ENCODE results near the gene TIMM10. TPM values are rescaled to one million over a fixed set of nuclear protein-coding genes. Genes with fewer than 3 reads are reported as not detected.
A peak's percentile ranks its signal among the peaks of the same experiment; 100 is the strongest.

TIMM10 gene
- total RNA-seq, 4 donors from 2014 or later = 1.6 to 36.8 (median 34.0) TPM; not detected in 1

DNA sequence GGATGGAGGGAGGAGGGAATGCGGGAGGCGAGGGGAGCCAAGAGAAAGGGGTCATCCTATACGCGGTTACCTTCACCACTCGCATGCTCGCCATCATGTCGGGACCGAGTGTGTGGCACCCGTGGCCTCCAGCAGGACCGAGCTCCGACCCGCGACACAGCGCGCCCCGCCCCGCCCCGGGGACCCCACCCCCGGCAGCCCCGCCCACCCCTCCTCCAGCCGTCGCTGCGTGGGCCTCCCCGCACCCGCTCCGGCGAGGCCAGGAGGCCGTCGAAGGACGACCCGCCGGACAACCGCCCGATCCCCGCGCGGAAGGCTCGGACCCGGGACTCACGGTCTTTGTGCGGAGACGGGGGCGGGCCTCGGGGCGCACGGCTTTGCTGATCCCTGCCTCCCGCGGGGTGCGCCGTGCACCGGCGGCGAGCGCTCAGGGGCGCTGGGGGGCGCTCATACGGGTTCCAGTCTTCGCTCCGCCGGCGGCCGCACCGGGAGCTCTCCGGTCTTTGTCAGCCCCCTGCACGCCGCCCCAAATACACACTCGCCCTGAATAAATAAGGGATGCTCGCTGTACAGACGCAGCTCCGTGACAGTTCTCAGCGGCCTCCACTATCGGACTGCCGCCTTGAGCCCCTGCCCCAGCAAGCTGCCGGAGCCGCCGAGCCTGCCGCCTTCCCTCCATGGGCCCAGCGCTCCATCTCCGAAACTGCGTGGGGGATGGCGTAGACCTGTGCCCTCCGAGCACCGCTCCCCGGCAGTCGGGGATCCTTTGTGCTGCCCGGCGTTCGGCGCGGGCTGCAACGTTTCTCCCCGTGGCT, 37.2 kb upstream of the TIMM10 start, which contains the start of gene UBE2L6:
Gene UBE2L6, minus strand, starts transcription at position 158 of the 815 bp plus-strand sequence. Its CDS starts 61 bp downstream, at position 97.
- peak; percentile 87 for DNase-seq
- Histone ChIP-seq H3K4me3 (peak within 1 kb of the TSS; percentile 70 to 81 (median 76)), H3K9me3 (no peaks in the 10 kb centered on the region), H3K4me1 (peaks cover 10 to 27% (median 16%) of the 10 kb centered on the region in 4 donors), H3K36me3 (no peaks in the 10 kb centered on the region), H3K27me3 (no peaks in the 10 kb centered on the region), H3K27ac (peak within 1 kb of the TSS; percentile 82 to 90 (median 88))
- 0% methylated on average over 36 of the region's 92 CpGs; no CpG with 5 or more reads in 1 of the 2 donors for WGBS, 2 donors (ENCODE audit: low coverage in 1 of 2)
- intact Hi-C loops (cut with DNase I; ENCODE audit: low total_unique reads) (loop anchor here (1.0 kb wide), 1 partner anchor 74 kb away; no protein-coding TSS in a partner anchor), in situ Hi-C loops (cut with MboI; ENCODE audit: low pct_ligation_motif_present in 1 of 4, low pct_unique_long_range_greater_than_20kb in 1 of 4, low sequenced_read_pairs in 3 of 4) (loop anchor here in 2 of 4 donors (10.0 to 25.0 kb wide), 2 partner anchors 77 to 245 kb away; partner anchors contain the start of gene YPEL4 (in 1 of the 2))
- TF ChIP-seq EP300 (IDR thresholded peaks at IDR 0.05; ENCODE audit: low read depth) (no peak), POLR2AphosphoS5 (IDR thresholded peaks at IDR 0.05) (peak in 2 of 3 donors; percentile 15 to 20)

DNA sequence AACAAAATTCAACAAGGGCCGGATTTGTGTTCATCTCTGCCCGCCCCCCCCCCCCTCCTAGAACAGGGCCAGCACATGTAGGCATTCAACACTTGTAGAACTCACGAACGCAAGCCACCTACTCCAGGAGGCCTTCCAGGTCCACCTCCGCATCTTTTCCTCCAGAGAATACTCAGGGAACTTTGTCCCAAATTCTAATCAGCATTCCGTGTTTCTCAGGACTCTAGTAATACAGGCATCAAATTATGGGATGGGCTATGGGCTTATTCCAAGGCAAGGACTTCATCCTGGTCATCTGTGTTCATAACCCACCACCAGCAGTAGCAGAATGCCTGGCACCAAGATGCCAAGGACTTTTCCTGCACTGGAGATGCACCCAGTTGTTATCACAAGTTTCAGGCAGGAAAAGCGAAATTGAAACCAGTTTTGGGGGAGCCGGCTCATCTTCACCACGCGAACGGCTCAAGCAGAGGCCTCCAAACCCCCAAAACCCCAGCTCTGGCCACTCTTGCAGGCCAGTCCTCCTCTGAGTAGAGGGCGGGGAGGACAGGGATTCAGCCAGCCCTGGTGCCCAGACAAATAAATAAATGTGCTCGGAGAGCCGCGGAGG, 36.5 kb upstream of the TIMM10 start:
- intact Hi-C loops (cut with DNase I; ENCODE audit: low total_unique reads) = no loop called here
- peak; percentile 34 for DNase-seq
- Histone ChIP-seq H3K9me3 (no peaks in the 10 kb centered on the region), H3K27me3 (no peaks in the 10 kb centered on the region), H3K27ac (peak overlapping the region; percentile 82 to 90 (median 88)), H3K4me1 (peaks cover 10 to 27% (median 16%) of the 10 kb centered on the region in 4 donors), H3K36me3 (no peaks in the 10 kb centered on the region), H3K4me3 (peak overlapping the region; percentile 70 to 81 (median 76))
- in situ Hi-C loops (cut with MboI; ENCODE audit: low pct_ligation_motif_present in 1 of 4, low pct_unique_long_range_greater_than_20kb in 1 of 4, low sequenced_read_pairs in 3 of 4) = loop anchor here in 2 of 4 donors (10.0 to 25.0 kb wide), 2 partner anchors 78 to 245 kb away; partner anchors contain the start of gene YPEL4 (in 1 of the 2)
- TF ChIP-seq, protein P1, sequence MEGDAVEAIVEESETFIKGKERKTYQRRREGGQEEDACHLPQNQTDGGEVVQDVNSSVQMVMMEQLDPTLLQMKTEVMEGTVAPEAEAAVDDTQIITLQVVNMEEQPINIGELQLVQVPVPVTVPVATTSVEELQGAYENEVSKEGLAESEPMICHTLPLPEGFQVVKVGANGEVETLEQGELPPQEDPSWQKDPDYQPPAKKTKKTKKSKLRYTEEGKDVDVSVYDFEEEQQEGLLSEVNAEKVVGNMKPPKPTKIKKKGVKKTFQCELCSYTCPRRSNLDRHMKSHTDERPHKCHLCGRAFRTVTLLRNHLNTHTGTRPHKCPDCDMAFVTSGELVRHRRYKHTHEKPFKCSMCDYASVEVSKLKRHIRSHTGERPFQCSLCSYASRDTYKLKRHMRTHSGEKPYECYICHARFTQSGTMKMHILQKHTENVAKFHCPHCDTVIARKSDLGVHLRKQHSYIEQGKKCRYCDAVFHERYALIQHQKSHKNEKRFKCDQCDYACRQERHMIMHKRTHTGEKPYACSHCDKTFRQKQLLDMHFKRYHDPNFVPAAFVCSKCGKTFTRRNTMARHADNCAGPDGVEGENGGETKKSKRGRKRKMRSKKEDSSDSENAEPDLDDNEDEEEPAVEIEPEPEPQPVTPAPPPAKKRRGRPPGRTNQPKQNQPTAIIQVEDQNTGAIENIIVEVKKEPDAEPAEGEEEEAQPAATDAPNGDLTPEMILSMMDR (IDR thresholded peaks at IDR 0.05) = no peak
- TF ChIP-seq POLR2AphosphoS5 (IDR thresholded peaks at IDR 0.05) = no peak
- TF ChIP-seq POLR2A (IDR thresholded peaks at IDR 0.05) = no peak
- no peak for TF ChIP-seq EP300 (IDR thresholded peaks at IDR 0.05; ENCODE audit: low read depth)
- WGBS, 2 donors (ENCODE audit: low coverage in 1 of 2) = 4% methylated on average over 15 of the region's 15 CpGs; no CpG with 5 or more reads in 1 of the 2 donors

DNA sequence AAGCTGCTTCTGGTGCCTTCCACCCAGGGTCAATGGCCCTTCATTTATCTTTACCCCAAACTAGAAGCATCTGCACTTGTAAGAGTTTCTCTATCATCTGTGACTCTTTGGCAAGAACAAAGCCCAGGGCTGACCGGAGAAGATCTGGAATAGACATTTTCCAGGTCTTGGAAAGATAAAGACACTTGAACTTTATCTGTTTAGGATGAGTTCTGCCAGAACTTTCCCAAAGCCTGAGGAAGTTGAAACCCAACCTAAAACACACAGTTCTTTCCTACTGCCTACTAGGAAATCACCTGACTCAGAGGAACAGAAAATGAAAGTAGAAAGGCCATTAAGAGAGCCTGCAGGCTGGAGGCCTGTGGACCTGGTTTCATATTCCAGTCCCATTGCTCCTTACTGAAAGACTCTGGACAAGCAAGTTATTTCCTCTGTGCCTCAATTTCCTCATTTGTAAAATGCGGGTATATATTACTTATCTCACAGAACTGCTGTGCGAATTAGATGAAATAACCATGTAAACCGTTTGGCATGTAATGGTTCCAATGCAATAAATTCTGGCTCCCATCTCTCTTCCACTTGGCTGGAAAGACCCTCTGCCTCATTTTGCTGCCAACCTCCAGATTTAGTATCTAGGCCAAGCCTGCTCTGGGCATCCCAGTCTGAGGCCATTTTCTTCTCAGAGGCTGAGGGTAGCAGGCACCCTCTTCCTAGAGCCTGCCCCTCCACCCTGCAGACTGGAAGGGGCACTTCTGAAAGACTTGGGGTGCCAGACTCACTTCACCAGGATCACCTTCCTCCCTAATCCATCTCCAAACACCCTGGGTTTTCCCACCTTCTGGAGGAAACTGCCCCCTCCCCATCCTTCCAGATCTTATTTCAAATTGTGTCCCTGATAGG, 35.7 kb upstream of the TIMM10 start:
- Histone ChIP-seq H3K4me1 (peaks cover 10 to 27% (median 16%) of the 10 kb centered on the region in 4 donors), H3K27ac (peak overlapping the region; percentile 82 to 90 (median 88)), H3K27me3 (no peaks in the 10 kb centered on the region), H3K9me3 (no peaks in the 10 kb centered on the region), H3K36me3 (no peaks in the 10 kb centered on the region), H3K4me3 (peak overlapping the region; percentile 2 to 81 (median 76))
- TF ChIP-seq POLR2AphosphoS5 (IDR thresholded peaks at IDR 0.05) (peak in 2 of 3 donors; percentile 35 to 49), EP300 (IDR thresholded peaks at IDR 0.05; ENCODE audit: low read depth) (no peak)
- in situ Hi-C loops (cut with MboI; ENCODE audit: low pct_ligation_motif_present in 1 of 4, low pct_unique_long_range_greater_than_20kb in 1 of 4, low sequenced_read_pairs in 3 of 4) (loop anchor here in 2 of 4 donors (10.0 to 25.0 kb wide), 2 partner anchors 79 to 246 kb away; partner anchors contain the start of gene YPEL4 (in 1 of the 2)), intact Hi-C loops (cut with DNase I; ENCODE audit: low total_unique reads) (no loop called here)
- WGBS, 2 donors (ENCODE audit: low coverage in 1 of 2) = 11 to 20% methylated on average over 1 to 4 of the region's 4 CpGs
- peak; percentile 57 for DNase-seq

DNA sequence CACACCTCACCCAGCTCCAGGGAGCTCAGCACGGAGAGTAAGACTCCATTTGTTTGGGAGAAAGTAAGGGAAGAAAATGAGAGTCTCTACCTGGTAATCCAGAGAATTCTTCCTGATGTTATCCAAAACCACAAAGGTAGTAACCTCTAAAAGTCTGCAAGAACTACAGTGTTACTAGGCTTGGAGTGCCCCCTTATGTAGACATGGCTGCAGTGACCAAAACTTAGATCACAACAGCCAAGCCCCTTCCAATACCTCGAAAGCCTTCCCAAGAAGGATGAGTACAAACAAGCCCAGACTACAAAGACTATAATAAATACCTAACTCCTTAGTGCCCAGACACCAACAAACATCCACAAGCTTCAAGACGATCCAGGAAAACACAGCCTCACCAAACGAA, 32.0 kb upstream of the TIMM10 start:
- intact Hi-C loops (cut with DNase I; ENCODE audit: low total_unique reads) = no loop called here
- TF ChIP-seq, protein P1 (IDR thresholded peaks at IDR 0.05) = no peak
- TF ChIP-seq POLR2A (IDR thresholded peaks at IDR 0.05) (no peak), POLR2AphosphoS5 (IDR thresholded peaks at IDR 0.05) (no peak), EP300 (IDR thresholded peaks at IDR 0.05; ENCODE audit: low read depth) (no peak)
- DNase-seq = no peak
- in situ Hi-C loops (cut with MboI; ENCODE audit: low pct_ligation_motif_present in 1 of 4, low pct_unique_long_range_greater_than_20kb in 1 of 4, low sequenced_read_pairs in 3 of 4) = loop anchor here in 2 of 4 donors (10.0 to 25.0 kb wide), 2 partner anchors 82 to 250 kb away; partner anchors contain the start of gene YPEL4 (in 1 of the 2)
- Histone ChIP-seq H3K36me3 (peaks cover 0 to 13% (median 5%) of the 10 kb centered on the region in 4 donors), H3K4me1 (peaks cover 9 to 20% (median 10%) of the 10 kb centered on the region in 4 donors), H3K9me3 (no peaks in the 10 kb centered on the region), H3K27ac (no peak overlapping the region), H3K4me3 (no peak overlapping the region), H3K27me3 (no peaks in the 10 kb centered on the region)
- 65 to 80% methylated on average over 1 to 4 of the region's 4 CpGs for WGBS, 2 donors (ENCODE audit: low coverage in 1 of 2)

All from transverse colon (tissue), 4 donors.